Testis (tissue), 5 donors: ENCODE data around the gene CCDC117. TPM values are rescaled to one million over a fixed set of nuclear protein-coding genes. Genes with fewer than 3 reads are reported as not detected.
A peak's percentile ranks its signal among the peaks of the same experiment; 100 is the strongest.

Experiments
- DNase-seq: peaks from one replicate; pipeline ENCODE4 v3.0.0-alpha.2; 2019
- H3K27ac ChIP-seq, 2 donors: fragments of 200-600 bp; sonication (generic); one replicate each; pipeline ENCODE4 v1.5.1; 2019
- H3K27me3 ChIP-seq: fragments of 200-600 bp; sonication (generic); one replicate; pipeline ENCODE4 v1.5.1; 2019
- H3K36me3 ChIP-seq: fragments of 200-600 bp; sonication (generic); one replicate; pipeline ENCODE4 v1.5.1; 2017; ENCODE audit warnings: low read depth; ENCODE audit errors: missing control alignments
- H3K4me1 ChIP-seq: fragments of 200-600 bp; sonication (generic); one replicate; pipeline ENCODE4 v1.5.1; 2019
- H3K4me3 ChIP-seq, 2 donors: fragments of 200-600 bp; sonication (generic); one replicate each; pipeline ENCODE4 v1.5.1; 2017 to 2019
- H3K9me3 ChIP-seq: fragments of 200-600 bp; sonication (generic); one replicate; pipeline ENCODE4 v1.5.1; 2017
- CTCF ChIP-seq, 3 experiments: fragments of 450-650 bp in 2 of 3; fragments of 200-600 bp in 1 of 3; sonication (generic) in 1 of 3; IDR thresholded peaks; one replicate each; pipeline ENCODE4 v1.5.1; 2016 to 2019; ENCODE audit warnings: antibody characterized with exemption in 3 of 3, mild to moderate bottlenecking in 2 of 3, moderate library complexity in 1 of 3
- POLR2A ChIP-seq: fragments of 450-650 bp; IDR thresholded peaks from one replicate; pipeline ENCODE4 v1.6.1; 2017; ENCODE audit warnings: antibody characterized with exemption, mild to moderate bottlenecking, moderate library complexity
- WGBS, 2 donors: methylation state at CpG; one replicate each; pipeline ENCODE4 v1.1.5; 2018; 5-methylcytosine and 5-hydroxymethylcytosine counted together
- intact Hi-C: fragments of 100-400 bp; cut with DNase I; formaldehyde crosslinking; loops from one replicate; pipeline ENCODE4 v1.15.1; 2023; ENCODE audit warnings: low total_unique reads
- long read RNA-seq, 2 donors: transcript quantifications; one replicate each; lab custom pipeline, GENCODE V29; 2026
- polyA plus RNA-seq: library from polyadenylated mRNA; stranded (reverse); fragments of 350-450 nt; fragmentation: Illumina TruSeq; extraction: RNeasy Lipid Tissue Mini Kit (QIAGEN cat#74804); gene quantifications from one replicate; pipeline ENCODE4 v1.2.3, GENCODE V29; 2014; ENCODE audit warnings: low read depth, low replicate concordance; ENCODE audit not compliant: insufficient read depth
- total RNA-seq, 2 donors: library from RNA; depleted of rRNA; stranded (reverse); fragments of >200 nt; gene quantifications; one replicate each; pipeline ENCODE4 v1.2.3, GENCODE V29; 2016

CCDC117 gene
- total RNA-seq (10 to 100 TPM; 68.6 to 76.1 TPM), polyA plus RNA-seq (83.0 TPM)
- long read RNA-seq, donor 1, transcript CCDC117-201 (5 exons, 3,985 nt) = major isoform, 29 of 30 reads
- long read RNA-seq, donor 1, partial matches to known transcripts = 0 of 30 reads
- long read RNA-seq, donor 1, other reads (novel, unspliced or antisense) = 0 of 30 reads
- long read RNA-seq, donor 2, transcript CCDC117-201 (5 exons, 3,985 nt) = major isoform, 20 of 22 reads
- long read RNA-seq, donor 2, partial matches to known transcripts = 0 of 22 reads
- long read RNA-seq, donor 2, other reads (novel, unspliced or antisense) = 0 of 22 reads

GRCh38 chr22:28772633-28773460, at the start of gene CCDC117:
Gene CCDC117, plus strand, starts transcription at chr22:28772695. Its CDS starts 155 bp downstream, at chr22:28772850.
- intact Hi-C loops = no loop called here

GRCh38 chr22:28728002-28728401, 44.5 kb upstream of the CCDC117 start:
- no peaks in the 10 kb centered on the region for H3K4me1 ChIP-seq
- intact Hi-C loops = no loop called here
- TF ChIP-seq POLR2A (no peak), CTCF (IDR thresholded peaks at IDR 0.05) (no peak)

More at GRCh38 chr22:28772633-28773460, at the start of gene CCDC117:
- Histone ChIP-seq H3K4me3 (peak within 1 kb of the TSS; percentile 72 to 98), H3K4me1 (peaks cover 5% of the 10 kb centered on the region), H3K9me3 (no peaks in the 10 kb centered on the region), H3K27me3 (no peaks in the 10 kb centered on the region), H3K36me3 (no peaks in the 10 kb centered on the region), H3K27ac (peak within 1 kb of the TSS; percentile 97 to 100)
- 0% methylated on average over 15 to 29 of the region's 92 CpGs for WGBS, 2 donors
- peak; percentile 98 for DNase-seq
- peak in 2 of 3 experiments; percentile 15 to 19 for TF ChIP-seq CTCF (IDR thresholded peaks at IDR 0.05)
- peak; percentile 75 for TF ChIP-seq POLR2A

GRCh38 chr22:28728621-28729313, 43.7 kb upstream of the CCDC117 start:
- Histone ChIP-seq H3K4me1 (no peaks in the 10 kb centered on the region), H3K36me3 (no peaks in the 10 kb centered on the region), H3K27ac (no peak overlapping the region), H3K27me3 (no peaks in the 10 kb centered on the region), H3K9me3 (no peaks in the 10 kb centered on the region), H3K4me3 (no peak overlapping the region)
- DNase-seq = no peak
- intact Hi-C loops = no loop called here
- TF ChIP-seq CTCF (IDR thresholded peaks at IDR 0.05) (no peak), POLR2A (no peak)
- 96% methylated on average over 10 of the region's 10 CpGs for WGBS, 2 donors

More at GRCh38 chr22:28728002-28728401, 44.5 kb upstream of the CCDC117 start:
- no peaks in the 10 kb centered on the region for H3K9me3 ChIP-seq
- 83 to 98% methylated on average over 1 of the region's 1 CpG for WGBS, 2 donors
- H3K4me3 ChIP-seq = no peak overlapping the region
- DNase-seq = no peak
- H3K27ac ChIP-seq = no peak overlapping the region
- no peaks in the 10 kb centered on the region for H3K36me3 ChIP-seq
- no peaks in the 10 kb centered on the region for H3K27me3 ChIP-seq

- no peaks in the 10 kb centered on the region for H3K36me3 ChIP-seq
- TF ChIP-seq CTCF (IDR thresholded peaks at IDR 0.05) (no peak), POLR2A (no peak)
- no peak for DNase-seq
- no peaks in the 10 kb centered on the region for H3K9me3 ChIP-seq
- no peaks in the 10 kb centered on the region for H3K27me3 ChIP-seq
- 91 to 93% methylated on average over 2 to 3 of the region's 3 CpGs for WGBS, 2 donors
- no peak overlapping the region for H3K27ac ChIP-seq
- H3K4me3 ChIP-seq = no peak overlapping the region
- intact Hi-C loops = no loop called here
- H3K4me1 ChIP-seq = no peaks in the 10 kb centered on the region
These were observed 42.3 kb upstream of the CCDC117 start for GRCh38 chr22:28730179-28730578.
